Liver (tissue), 2 donors: Measurements from ENCODE around the gene GAS2.

Experiments
- YY1 ChIP-seq: IDR thresholded peaks from 2 replicates; pipeline ENCODE4 v1.6.1; 2016; ENCODE audit warnings: antibody characterized with exemption, mild to moderate bottlenecking
- TF ChIP-seq, protein P1 (sequence below): fragments of 150-350 bp; IDR thresholded peaks from 2 replicates; pipeline ENCODE4 v1.5.1; 2017; ENCODE audit warnings: improper control_type of control experiment, low read depth, low read length; ENCODE audit not compliant: missing input control
- TF ChIP-seq, protein P2 (sequence below): IDR thresholded peaks from 2 replicates; pipeline ENCODE4 v1.6.1; 2016; ENCODE audit warnings: antibody characterized with exemption, mild to moderate bottlenecking
- TF ChIP-seq, protein P3 (sequence below): IDR thresholded peaks from 2 replicates; pipeline ENCODE4 v1.6.1; 2016; ENCODE audit warnings: antibody characterized with exemption
- TF ChIP-seq, protein P4 (sequence below): IDR thresholded peaks from 2 replicates; pipeline ENCODE4 v1.6.1; 2016; ENCODE audit warnings: antibody characterized with exemption
- donor health status: healthy.

DNA sequence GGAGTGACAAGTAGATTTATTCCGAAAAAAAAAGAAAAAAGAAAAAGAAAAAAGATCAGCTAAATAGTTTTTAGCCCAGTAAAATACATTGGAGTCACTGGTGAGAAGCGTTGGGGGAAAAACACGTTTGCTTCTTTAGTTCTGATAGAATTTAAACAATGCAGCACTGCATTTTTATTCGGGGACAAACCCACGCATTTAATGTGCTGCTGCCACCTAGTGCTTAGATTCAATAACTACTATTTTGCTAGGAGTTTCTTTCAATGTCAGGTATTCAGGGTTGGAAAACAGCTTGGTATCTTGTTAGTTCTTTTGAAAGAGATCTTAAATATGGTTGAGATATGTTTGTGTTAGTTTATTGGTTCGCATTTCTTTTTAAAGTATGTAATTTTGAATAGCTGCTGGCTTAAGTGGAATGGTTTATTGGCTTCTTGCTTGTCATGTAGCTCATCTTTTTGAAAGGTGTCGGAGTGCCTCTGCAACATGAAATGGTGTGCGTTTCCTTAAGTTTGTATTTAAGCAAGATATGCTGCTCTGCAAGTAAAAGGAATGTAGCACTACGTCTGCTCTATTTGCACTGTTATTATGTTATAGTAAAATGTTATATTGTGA is 121.2 kb downstream of the GAS2 start:
- TF ChIP-seq, protein P1, sequence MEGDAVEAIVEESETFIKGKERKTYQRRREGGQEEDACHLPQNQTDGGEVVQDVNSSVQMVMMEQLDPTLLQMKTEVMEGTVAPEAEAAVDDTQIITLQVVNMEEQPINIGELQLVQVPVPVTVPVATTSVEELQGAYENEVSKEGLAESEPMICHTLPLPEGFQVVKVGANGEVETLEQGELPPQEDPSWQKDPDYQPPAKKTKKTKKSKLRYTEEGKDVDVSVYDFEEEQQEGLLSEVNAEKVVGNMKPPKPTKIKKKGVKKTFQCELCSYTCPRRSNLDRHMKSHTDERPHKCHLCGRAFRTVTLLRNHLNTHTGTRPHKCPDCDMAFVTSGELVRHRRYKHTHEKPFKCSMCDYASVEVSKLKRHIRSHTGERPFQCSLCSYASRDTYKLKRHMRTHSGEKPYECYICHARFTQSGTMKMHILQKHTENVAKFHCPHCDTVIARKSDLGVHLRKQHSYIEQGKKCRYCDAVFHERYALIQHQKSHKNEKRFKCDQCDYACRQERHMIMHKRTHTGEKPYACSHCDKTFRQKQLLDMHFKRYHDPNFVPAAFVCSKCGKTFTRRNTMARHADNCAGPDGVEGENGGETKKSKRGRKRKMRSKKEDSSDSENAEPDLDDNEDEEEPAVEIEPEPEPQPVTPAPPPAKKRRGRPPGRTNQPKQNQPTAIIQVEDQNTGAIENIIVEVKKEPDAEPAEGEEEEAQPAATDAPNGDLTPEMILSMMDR: peak; percentile 72
- TF ChIP-seq, protein P2, sequence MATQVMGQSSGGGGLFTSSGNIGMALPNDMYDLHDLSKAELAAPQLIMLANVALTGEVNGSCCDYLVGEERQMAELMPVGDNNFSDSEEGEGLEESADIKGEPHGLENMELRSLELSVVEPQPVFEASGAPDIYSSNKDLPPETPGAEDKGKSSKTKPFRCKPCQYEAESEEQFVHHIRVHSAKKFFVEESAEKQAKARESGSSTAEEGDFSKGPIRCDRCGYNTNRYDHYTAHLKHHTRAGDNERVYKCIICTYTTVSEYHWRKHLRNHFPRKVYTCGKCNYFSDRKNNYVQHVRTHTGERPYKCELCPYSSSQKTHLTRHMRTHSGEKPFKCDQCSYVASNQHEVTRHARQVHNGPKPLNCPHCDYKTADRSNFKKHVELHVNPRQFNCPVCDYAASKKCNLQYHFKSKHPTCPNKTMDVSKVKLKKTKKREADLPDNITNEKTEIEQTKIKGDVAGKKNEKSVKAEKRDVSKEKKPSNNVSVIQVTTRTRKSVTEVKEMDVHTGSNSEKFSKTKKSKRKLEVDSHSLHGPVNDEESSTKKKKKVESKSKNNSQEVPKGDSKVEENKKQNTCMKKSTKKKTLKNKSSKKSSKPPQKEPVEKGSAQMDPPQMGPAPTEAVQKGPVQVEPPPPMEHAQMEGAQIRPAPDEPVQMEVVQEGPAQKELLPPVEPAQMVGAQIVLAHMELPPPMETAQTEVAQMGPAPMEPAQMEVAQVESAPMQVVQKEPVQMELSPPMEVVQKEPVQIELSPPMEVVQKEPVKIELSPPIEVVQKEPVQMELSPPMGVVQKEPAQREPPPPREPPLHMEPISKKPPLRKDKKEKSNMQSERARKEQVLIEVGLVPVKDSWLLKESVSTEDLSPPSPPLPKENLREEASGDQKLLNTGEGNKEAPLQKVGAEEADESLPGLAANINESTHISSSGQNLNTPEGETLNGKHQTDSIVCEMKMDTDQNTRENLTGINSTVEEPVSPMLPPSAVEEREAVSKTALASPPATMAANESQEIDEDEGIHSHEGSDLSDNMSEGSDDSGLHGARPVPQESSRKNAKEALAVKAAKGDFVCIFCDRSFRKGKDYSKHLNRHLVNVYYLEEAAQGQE: no peak
- TF ChIP-seq YY1: no peak
- TF ChIP-seq, protein P3, sequence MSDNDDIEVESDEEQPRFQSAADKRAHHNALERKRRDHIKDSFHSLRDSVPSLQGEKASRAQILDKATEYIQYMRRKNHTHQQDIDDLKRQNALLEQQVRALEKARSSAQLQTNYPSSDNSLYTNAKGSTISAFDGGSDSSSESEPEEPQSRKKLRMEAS: no peak
- TF ChIP-seq, protein P4, sequence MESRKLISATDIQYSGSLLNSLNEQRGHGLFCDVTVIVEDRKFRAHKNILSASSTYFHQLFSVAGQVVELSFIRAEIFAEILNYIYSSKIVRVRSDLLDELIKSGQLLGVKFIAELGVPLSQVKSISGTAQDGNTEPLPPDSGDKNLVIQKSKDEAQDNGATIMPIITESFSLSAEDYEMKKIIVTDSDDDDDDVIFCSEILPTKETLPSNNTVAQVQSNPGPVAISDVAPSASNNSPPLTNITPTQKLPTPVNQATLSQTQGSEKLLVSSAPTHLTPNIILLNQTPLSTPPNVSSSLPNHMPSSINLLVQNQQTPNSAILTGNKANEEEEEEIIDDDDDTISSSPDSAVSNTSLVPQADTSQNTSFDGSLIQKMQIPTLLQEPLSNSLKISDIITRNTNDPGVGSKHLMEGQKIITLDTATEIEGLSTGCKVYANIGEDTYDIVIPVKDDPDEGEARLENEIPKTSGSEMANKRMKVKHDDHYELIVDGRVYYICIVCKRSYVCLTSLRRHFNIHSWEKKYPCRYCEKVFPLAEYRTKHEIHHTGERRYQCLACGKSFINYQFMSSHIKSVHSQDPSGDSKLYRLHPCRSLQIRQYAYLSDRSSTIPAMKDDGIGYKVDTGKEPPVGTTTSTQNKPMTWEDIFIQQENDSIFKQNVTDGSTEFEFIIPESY: no peak
